ENCODE data around the gene SPATA13. TPM values are rescaled to one million over a fixed set of nuclear protein-coding genes. Genes with fewer than 3 reads are reported as not detected.

Gene SPATA13
- total RNA-seq, 2 experiments from 2014 or later: 78.7 to 89.9 TPM

DNA sequence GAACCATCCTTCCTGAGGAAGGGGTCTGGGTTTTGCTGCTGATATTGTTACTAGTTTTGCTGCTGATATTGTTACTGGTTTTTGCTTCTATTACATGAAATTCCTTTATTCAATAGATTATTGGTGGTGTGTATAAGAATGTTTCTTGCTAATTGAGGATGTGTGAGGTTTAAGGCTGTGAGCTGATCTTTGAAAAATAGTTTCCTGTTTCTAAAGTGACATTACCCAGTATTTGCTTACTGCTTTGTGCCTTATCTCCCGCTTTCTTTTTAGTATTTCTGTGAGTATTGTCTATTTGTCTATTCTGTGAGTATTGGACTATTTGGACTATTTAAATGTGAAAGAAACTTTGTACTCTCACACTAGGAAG lies 110.7 kb downstream of the SPATA13 start:
- no peaks in the 10 kb centered on the region for H3K27me3 Mint-ChIP-seq
- H3K4me3 Mint-ChIP-seq: peak overlapping the region; percentile 91
- ATAC-seq (ENCODE audit: low read depth) (no peak), DNase-seq (no peak)
- peaks cover 22% of the 10 kb centered on the region for H3K36me3 Mint-ChIP-seq
- no peaks in the 10 kb centered on the region for H3K9me3 Mint-ChIP-seq
- peak overlapping the region; percentile 98 for H3K27ac Mint-ChIP-seq
- POLR2A ChIA-PET: interaction anchor here (1.1 to 17.7 kb wide), 4 partner anchors 7 to 180 kb away, joined by 3 to 359 read pairs (median 24); no protein-coding TSS in a partner anchor
- H3K4me1 Mint-ChIP-seq: peaks cover 81% of the 10 kb centered on the region

- POLR2A ChIA-PET: interaction anchor here (1.1 to 17.7 kb wide), 4 partner anchors 7 to 179 kb away, joined by 3 to 359 read pairs (median 24); no protein-coding TSS in a partner anchor
- DNase-seq (peak; percentile 65), ATAC-seq (ENCODE audit: low read depth) (peak; percentile 73)
- no peaks in the 10 kb centered on the region for H3K9me3 Mint-ChIP-seq
- H3K27ac Mint-ChIP-seq: peak overlapping the region; percentile 98
- peaks cover 80% of the 10 kb centered on the region for H3K4me1 Mint-ChIP-seq
- H3K36me3 Mint-ChIP-seq: peaks cover 21% of the 10 kb centered on the region
- H3K4me3 Mint-ChIP-seq: peak overlapping the region; percentile 91
- no peaks in the 10 kb centered on the region for H3K27me3 Mint-ChIP-seq
Observed at GRCh38 chr13:24271601-24272451, 111.3 kb downstream of the SPATA13 start.

- DNase-seq: no peak
- peaks cover 20% of the 10 kb centered on the region for H3K36me3 Mint-ChIP-seq
- H3K27me3 Mint-ChIP-seq: no peaks in the 10 kb centered on the region
- no peaks in the 10 kb centered on the region for H3K9me3 Mint-ChIP-seq
- H3K27ac Mint-ChIP-seq: peak overlapping the region; percentile 98
- peaks cover 80% of the 10 kb centered on the region for H3K4me1 Mint-ChIP-seq
- POLR2A ChIA-PET: interaction anchor here (5.7 to 17.7 kb wide), 2 partner anchors 11 to 17 kb away, joined by 44 to 359 read pairs; no protein-coding TSS in a partner anchor
- H3K4me3 Mint-ChIP-seq: peak overlapping the region; percentile 91
- no peak for ATAC-seq (ENCODE audit: low read depth)
Observed at GRCh38 chr13:24272452-24273161, 112.1 kb downstream of the SPATA13 start.

GRCh38 chr13:24273926-24274325 lies 113.4 kb downstream of the SPATA13 start:
- DNase-seq (no peak), ATAC-seq (ENCODE audit: low read depth) (no peak)
- Mint-ChIP-seq H3K36me3 (peaks cover 16% of the 10 kb centered on the region), H3K4me1 (peaks cover 72% of the 10 kb centered on the region), H3K9me3 (no peaks in the 10 kb centered on the region), H3K27ac (peak overlapping the region; percentile 98), H3K27me3 (no peaks in the 10 kb centered on the region), H3K4me3 (peak overlapping the region; percentile 70)
- POLR2A ChIA-PET: interaction anchor here (0.5 to 17.7 kb wide), 5 partner anchors 9 to 261 kb away, joined by 3 to 359 read pairs (median 12); no protein-coding TSS in a partner anchor

DNA sequence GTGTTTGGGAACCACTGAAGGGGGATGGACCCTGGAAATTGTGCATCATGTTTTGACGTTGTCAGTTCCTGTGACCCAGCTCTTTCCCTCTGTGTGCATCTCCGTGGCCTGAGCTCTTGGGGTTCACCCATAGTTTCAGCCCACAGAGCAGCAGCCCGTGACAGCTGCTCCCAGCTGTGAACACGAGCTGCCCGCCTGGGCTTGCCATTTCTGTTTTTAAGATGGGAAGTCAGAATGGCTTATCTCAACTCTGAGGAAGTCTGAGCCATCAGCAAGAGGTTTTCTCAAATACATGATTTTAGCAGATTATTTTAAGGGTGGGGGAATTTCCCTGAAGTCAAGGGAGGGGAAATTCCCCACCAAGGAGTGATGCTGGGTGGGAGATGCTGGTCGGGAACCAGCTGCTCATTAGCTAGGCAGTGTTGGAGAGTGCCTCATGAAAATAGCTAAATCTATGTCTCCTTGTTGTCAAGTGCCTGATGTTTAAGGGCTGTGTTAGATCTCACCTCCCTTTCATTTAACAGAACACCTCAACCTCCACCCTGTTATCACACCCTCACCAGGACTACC lies 114.0 kb downstream of the SPATA13 start:
- POLR2A ChIA-PET: interaction anchor here (1.2 to 17.7 kb wide), 4 partner anchors 9 to 19 kb away, joined by 3 to 359 read pairs (median 28); no protein-coding TSS in a partner anchor
- Mint-ChIP-seq H3K27ac (peak overlapping the region; percentile 98), H3K4me3 (peak overlapping the region; percentile 70), H3K9me3 (no peaks in the 10 kb centered on the region), H3K36me3 (peaks cover 19% of the 10 kb centered on the region), H3K4me1 (peaks cover 75% of the 10 kb centered on the region), H3K27me3 (no peaks in the 10 kb centered on the region)
- DNase-seq (peak; percentile 56), ATAC-seq (ENCODE audit: low read depth) (peak; percentile 43)

DNA sequence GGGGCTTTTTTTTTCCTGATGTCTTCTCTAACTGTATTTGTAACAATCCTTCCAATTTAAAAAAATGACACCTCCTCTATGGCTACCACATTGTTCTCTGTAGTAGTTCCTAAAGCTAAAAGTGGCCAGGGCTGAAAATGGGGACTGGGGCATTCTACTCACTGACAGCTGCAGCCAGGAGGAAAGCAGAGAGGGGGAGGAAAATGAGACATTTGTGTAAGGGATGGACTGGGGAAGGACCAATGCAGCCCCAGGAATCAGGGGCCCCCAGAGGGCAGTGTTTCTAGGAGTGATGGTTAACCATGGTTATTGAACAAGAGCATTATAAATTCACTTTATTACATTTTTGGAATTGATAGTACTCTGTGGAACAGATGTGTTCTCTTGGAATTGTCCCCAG lies 114.5 kb downstream of the SPATA13 start:
- DNase-seq: no peak
- H3K27me3 Mint-ChIP-seq: no peaks in the 10 kb centered on the region
- peaks cover 23% of the 10 kb centered on the region for H3K36me3 Mint-ChIP-seq
- POLR2A ChIA-PET: interaction anchor here (1.2 to 17.7 kb wide), 4 partner anchors 8 to 20 kb away, joined by 3 to 359 read pairs (median 28); no protein-coding TSS in a partner anchor
- peak overlapping the region; percentile 98 for H3K27ac Mint-ChIP-seq
- H3K4me1 Mint-ChIP-seq: peaks cover 72% of the 10 kb centered on the region
- no peaks in the 10 kb centered on the region for H3K9me3 Mint-ChIP-seq
- peak overlapping the region; percentile 70 for H3K4me3 Mint-ChIP-seq
- no peak for ATAC-seq (ENCODE audit: low read depth)

GRCh38 chr13:24276306-24276705 lies 115.8 kb downstream of the SPATA13 start:
- Mint-ChIP-seq H3K9me3 (no peaks in the 10 kb centered on the region), H3K4me3 (peak overlapping the region; percentile 74), H3K36me3 (peaks cover 19% of the 10 kb centered on the region), H3K27ac (peak overlapping the region; percentile 75), H3K27me3 (no peaks in the 10 kb centered on the region), H3K4me1 (peaks cover 66% of the 10 kb centered on the region)
- no peak for DNase-seq
- ATAC-seq (ENCODE audit: low read depth): peak; percentile 18
- POLR2A ChIA-PET: interaction anchor here (17.7 kb wide), 1 partner anchor 21 kb away, joined by 359 read pairs; no protein-coding TSS in a partner anchor

DNA sequence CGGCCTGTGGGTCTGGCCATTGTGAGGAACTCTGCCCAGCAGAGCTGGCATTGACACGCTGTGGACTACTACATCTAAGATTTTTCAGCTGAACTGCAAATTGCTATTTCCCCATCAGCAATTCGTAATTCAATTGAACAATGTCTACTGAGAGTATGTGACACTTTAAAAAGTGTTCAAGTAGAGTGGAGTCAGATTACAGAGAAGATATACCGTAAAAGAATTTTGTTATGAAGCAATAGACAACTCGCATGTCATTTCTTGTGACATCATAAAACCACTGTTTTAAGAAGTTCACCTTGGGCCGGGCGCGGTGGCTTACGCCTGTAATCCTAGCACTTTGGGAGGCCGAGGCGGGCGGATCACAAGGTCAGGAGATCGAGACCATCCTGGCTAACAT lies 116.3 kb downstream of the SPATA13 start:
- Mint-ChIP-seq H3K36me3 (peaks cover 20% of the 10 kb centered on the region), H3K27me3 (no peaks in the 10 kb centered on the region), H3K9me3 (no peaks in the 10 kb centered on the region), H3K4me3 (no peak overlapping the region), H3K4me1 (peaks cover 62% of the 10 kb centered on the region), H3K27ac (no peak overlapping the region)
- no peak for DNase-seq
- ATAC-seq (ENCODE audit: low read depth): no peak
- POLR2A ChIA-PET: interaction anchor here (17.7 kb wide), 1 partner anchor 22 kb away, joined by 359 read pairs; no protein-coding TSS in a partner anchor

DNA sequence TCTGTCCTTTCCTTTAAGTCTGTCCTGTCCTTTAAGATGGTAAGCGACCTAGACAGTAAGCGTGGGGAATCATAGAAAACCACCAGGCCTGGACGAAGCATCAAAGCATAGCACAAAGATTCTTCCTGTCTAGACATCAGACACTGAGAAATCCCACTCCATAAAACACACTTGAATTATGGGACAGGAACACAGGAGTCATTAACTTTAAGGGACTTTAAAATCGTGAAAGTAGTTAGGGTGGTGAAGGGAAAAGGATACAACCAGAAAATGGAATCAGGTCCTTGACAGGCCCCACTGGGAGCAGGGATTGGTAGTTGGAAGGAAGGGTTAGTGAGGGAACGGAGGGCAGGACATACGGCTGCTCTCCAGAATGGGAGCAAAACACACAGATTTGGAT lies 117.2 kb downstream of the SPATA13 start:
- peak overlapping the region; percentile 71 for H3K27ac Mint-ChIP-seq
- H3K4me1 Mint-ChIP-seq: peaks cover 60% of the 10 kb centered on the region
- POLR2A ChIA-PET: interaction anchor here (1.1 to 17.7 kb wide), 2 partner anchors 23 to 29 kb away, joined by 4 to 359 read pairs; no protein-coding TSS in a partner anchor

DNA sequence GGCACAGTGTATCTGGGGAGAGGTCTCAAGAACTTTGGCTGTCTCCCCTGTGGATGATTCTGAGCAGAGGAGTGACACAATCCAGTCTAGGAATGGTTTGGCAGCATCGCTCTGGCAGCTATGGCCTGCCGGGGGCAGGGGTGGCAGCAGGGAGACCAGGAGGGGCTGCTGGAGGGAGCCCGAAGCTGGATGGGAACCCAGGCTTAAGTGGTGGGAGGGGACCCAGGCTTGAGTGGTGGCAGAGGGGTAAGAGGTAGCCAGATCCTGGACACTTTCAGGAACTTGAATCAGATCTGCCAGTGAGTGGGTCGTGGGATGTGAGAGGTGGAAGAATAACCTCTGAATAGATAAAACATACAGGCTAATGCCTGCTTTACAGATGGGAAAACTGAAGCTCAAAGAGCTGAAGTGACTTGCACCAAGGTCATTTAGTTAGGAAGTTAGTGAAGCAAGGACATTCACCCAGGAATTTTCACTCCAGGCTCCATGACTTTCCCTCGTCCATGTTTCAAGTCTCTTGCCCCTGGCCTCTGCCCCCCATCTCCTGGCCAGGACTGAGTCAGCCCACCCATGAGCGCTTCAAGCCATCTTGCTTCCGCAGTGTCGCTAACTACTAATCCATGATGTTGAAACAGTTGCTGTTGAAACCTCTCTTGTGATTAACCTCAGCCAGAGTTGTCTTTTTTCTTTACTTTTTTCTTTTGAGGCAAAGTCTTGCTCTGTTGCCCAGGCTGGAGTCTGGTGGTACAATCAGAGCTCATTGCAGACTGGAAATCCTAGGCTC lies 119.0 kb downstream of the SPATA13 start:
- no peak for DNase-seq
- H3K9me3 Mint-ChIP-seq: no peaks in the 10 kb centered on the region
- peak overlapping the region; percentile 44 for H3K27ac Mint-ChIP-seq
- H3K36me3 Mint-ChIP-seq: peaks cover 27% of the 10 kb centered on the region
- H3K27me3 Mint-ChIP-seq: no peaks in the 10 kb centered on the region
- H3K4me3 Mint-ChIP-seq: peak overlapping the region; percentile 2
- H3K4me1 Mint-ChIP-seq: peaks cover 48% of the 10 kb centered on the region
- POLR2A ChIA-PET: no interaction called here
- ATAC-seq (ENCODE audit: low read depth): no peak

More for the DNA sequence above, 117.2 kb downstream of the SPATA13 start:
- H3K36me3 Mint-ChIP-seq: peaks cover 19% of the 10 kb centered on the region
- H3K9me3 Mint-ChIP-seq: no peaks in the 10 kb centered on the region
- H3K4me3 Mint-ChIP-seq: no peak overlapping the region
- ATAC-seq (ENCODE audit: low read depth) (no peak), DNase-seq (no peak)
- no peaks in the 10 kb centered on the region for H3K27me3 Mint-ChIP-seq

- Mint-ChIP-seq H3K4me1 (peaks cover 38% of the 10 kb centered on the region), H3K27me3 (no peaks in the 10 kb centered on the region), H3K36me3 (peaks cover 32% of the 10 kb centered on the region), H3K27ac (peak overlapping the region; percentile 23), H3K4me3 (no peak overlapping the region), H3K9me3 (no peaks in the 10 kb centered on the region)
- ATAC-seq (ENCODE audit: low read depth): no peak
- POLR2A ChIA-PET: interaction anchor here (1.1 kb wide), 1 partner anchor 29 kb away, joined by 4 read pairs; no protein-coding TSS in a partner anchor
- no peak for DNase-seq
Observed at GRCh38 chr13:24280720-24281119, 120.2 kb downstream of the SPATA13 start.

Data from activated naive CD8-positive, alpha-beta T cell treated with anti-CD3 and anti-CD28 coated beads, Interleukin-2, amount 10 ng/mL, durations not matched to agents 7 days and 5 days (primary cell).